ENCODE measurements around the gene PPP1R9A. TPM values are rescaled to one million over a fixed set of nuclear protein-coding genes. Genes with fewer than 3 reads are reported as not detected.

Gene PPP1R9A
- total and polyA plus RNA-seq, 2 donors: 1.4 to 2.2 TPM

- Histone ChIP-seq H3K27ac (ENCODE audit: low read depth in 1 of 2, low read length in 1 of 2) (no peak overlapping the region), H3K36me3 (ENCODE audit: control insufficient read depth in 2 of 2, insufficient read depth in 2 of 2, low read length in 1 of 2) (no peaks in the 10 kb centered on the region), H3K4me1 (ENCODE audit: control insufficient read depth in 2 of 2, insufficient read depth in 2 of 2, low read length in 2 of 2) (no peaks in the 10 kb centered on the region), H3K9me3 (ENCODE audit: control insufficient read depth in 2 of 2, insufficient read depth in 1 of 2, low read length in 1 of 2) (no peaks in the 10 kb centered on the region), H3K27me3 (ENCODE audit: control insufficient read depth in 2 of 2, insufficient read depth in 1 of 2, low read length in 1 of 2) (no peaks in the 10 kb centered on the region), H3K4me3 (ENCODE audit: low read length in 2 of 2) (no peak overlapping the region)
- WGBS: 88% methylated on average over 2 of the region's 2 CpGs
- no peak for DNase-seq (ENCODE audit: low read depth in 6 of 9, low spot score in 9 of 9)
Observed at GRCh38 chr7:94962661-94963060, 55.3 kb downstream of the PPP1R9A start.

- Histone ChIP-seq H3K4me3 (ENCODE audit: low read length in 2 of 2) (no peak overlapping the region), H3K27ac (ENCODE audit: low read depth in 1 of 2, low read length in 1 of 2) (no peak overlapping the region), H3K9me3 (ENCODE audit: control insufficient read depth in 2 of 2, insufficient read depth in 1 of 2, low read length in 1 of 2) (peaks cover 0 to 4% of the 10 kb centered on the region in 2 donors), H3K27me3 (ENCODE audit: control insufficient read depth in 2 of 2, insufficient read depth in 1 of 2, low read length in 1 of 2) (no peaks in the 10 kb centered on the region), H3K36me3 (ENCODE audit: control insufficient read depth in 2 of 2, insufficient read depth in 2 of 2, low read length in 1 of 2) (no peaks in the 10 kb centered on the region), H3K4me1 (ENCODE audit: control insufficient read depth in 2 of 2, insufficient read depth in 2 of 2, low read length in 2 of 2) (no peaks in the 10 kb centered on the region)
- 85% methylated on average over 8 of the region's 8 CpGs for WGBS
- DNase-seq (ENCODE audit: low read depth in 6 of 9, low spot score in 9 of 9): no peak
Observed at GRCh38 chr7:94969434-94970084, 62.2 kb downstream of the PPP1R9A start.

- no peak overlapping the region for H3K27ac ChIP-seq (ENCODE audit: low read depth in 1 of 2, low read length in 1 of 2)
- no peaks in the 10 kb centered on the region for H3K27me3 ChIP-seq (ENCODE audit: control insufficient read depth in 2 of 2, insufficient read depth in 1 of 2, low read length in 1 of 2)
- no peaks in the 10 kb centered on the region for H3K36me3 ChIP-seq (ENCODE audit: control insufficient read depth in 2 of 2, insufficient read depth in 2 of 2, low read length in 1 of 2)
- no peak overlapping the region for H3K4me3 ChIP-seq (ENCODE audit: low read length in 2 of 2)
- H3K4me1 ChIP-seq (ENCODE audit: control insufficient read depth in 2 of 2, insufficient read depth in 2 of 2, low read length in 2 of 2): no peaks in the 10 kb centered on the region
- no peak for DNase-seq (ENCODE audit: low read depth in 6 of 9, low spot score in 9 of 9)
- H3K9me3 ChIP-seq (ENCODE audit: control insufficient read depth in 2 of 2, insufficient read depth in 1 of 2, low read length in 1 of 2): peaks cover 0 to 4% of the 10 kb centered on the region in 2 donors
- WGBS: 95% methylated on average over 7 of the region's 7 CpGs
Observed at GRCh38 chr7:94970085-94970576, 62.7 kb downstream of the PPP1R9A start.

- no peaks in the 10 kb centered on the region for H3K4me1 ChIP-seq (ENCODE audit: control insufficient read depth in 2 of 2, insufficient read depth in 2 of 2, low read length in 2 of 2)
- 95% methylated on average over 4 of the region's 4 CpGs for WGBS
- H3K27ac ChIP-seq (ENCODE audit: low read depth in 1 of 2, low read length in 1 of 2): no peak overlapping the region
- no peak overlapping the region for H3K4me3 ChIP-seq (ENCODE audit: low read length in 2 of 2)
- no peaks in the 10 kb centered on the region for H3K27me3 ChIP-seq (ENCODE audit: control insufficient read depth in 2 of 2, insufficient read depth in 1 of 2, low read length in 1 of 2)
- no peaks in the 10 kb centered on the region for H3K36me3 ChIP-seq (ENCODE audit: control insufficient read depth in 2 of 2, insufficient read depth in 2 of 2, low read length in 1 of 2)
- no peak for DNase-seq (ENCODE audit: low read depth in 6 of 9, low spot score in 9 of 9)
- H3K9me3 ChIP-seq (ENCODE audit: control insufficient read depth in 2 of 2, insufficient read depth in 1 of 2, low read length in 1 of 2): peaks cover 0 to 4% of the 10 kb centered on the region in 2 donors
Observed at GRCh38 chr7:94971051-94971867, 63.9 kb downstream of the PPP1R9A start.

- H3K27me3 ChIP-seq (ENCODE audit: control insufficient read depth in 2 of 2, insufficient read depth in 1 of 2, low read length in 1 of 2): no peaks in the 10 kb centered on the region
- DNase-seq (ENCODE audit: low read depth in 6 of 9, low spot score in 9 of 9): no peak
- H3K9me3 ChIP-seq (ENCODE audit: control insufficient read depth in 2 of 2, insufficient read depth in 1 of 2, low read length in 1 of 2): peaks cover 0 to 4% of the 10 kb centered on the region in 2 donors
- H3K36me3 ChIP-seq (ENCODE audit: control insufficient read depth in 2 of 2, insufficient read depth in 2 of 2, low read length in 1 of 2): no peaks in the 10 kb centered on the region
- no peak overlapping the region for H3K4me3 ChIP-seq (ENCODE audit: low read length in 2 of 2)
- WGBS: 92% methylated on average over 2 of the region's 2 CpGs
- H3K27ac ChIP-seq (ENCODE audit: low read depth in 1 of 2, low read length in 1 of 2): no peak overlapping the region
- no peaks in the 10 kb centered on the region for H3K4me1 ChIP-seq (ENCODE audit: control insufficient read depth in 2 of 2, insufficient read depth in 2 of 2, low read length in 2 of 2)
Observed at GRCh38 chr7:94972296-94972695, 64.9 kb downstream of the PPP1R9A start.

GRCh38 chr7:94973844-94974243 lies 66.5 kb downstream of the PPP1R9A start:
- Histone ChIP-seq H3K36me3 (ENCODE audit: control insufficient read depth in 2 of 2, insufficient read depth in 2 of 2, low read length in 1 of 2) (no peaks in the 10 kb centered on the region), H3K27me3 (ENCODE audit: control insufficient read depth in 2 of 2, insufficient read depth in 1 of 2, low read length in 1 of 2) (no peaks in the 10 kb centered on the region), H3K4me1 (ENCODE audit: control insufficient read depth in 2 of 2, insufficient read depth in 2 of 2, low read length in 2 of 2) (no peaks in the 10 kb centered on the region), H3K4me3 (ENCODE audit: low read length in 2 of 2) (no peak overlapping the region), H3K9me3 (ENCODE audit: control insufficient read depth in 2 of 2, insufficient read depth in 1 of 2, low read length in 1 of 2) (peaks cover 0 to 4% of the 10 kb centered on the region in 2 donors), H3K27ac (ENCODE audit: low read depth in 1 of 2, low read length in 1 of 2) (no peak overlapping the region)
- 96% methylated on average over 3 of the region's 3 CpGs for WGBS
- DNase-seq (ENCODE audit: low read depth in 6 of 9, low spot score in 9 of 9): no peak

- no peak for DNase-seq (ENCODE audit: low read depth in 6 of 9, low spot score in 9 of 9)
- Histone ChIP-seq H3K27me3 (ENCODE audit: control insufficient read depth in 2 of 2, insufficient read depth in 1 of 2, low read length in 1 of 2) (no peaks in the 10 kb centered on the region), H3K4me3 (ENCODE audit: low read length in 2 of 2) (no peak overlapping the region), H3K27ac (ENCODE audit: low read depth in 1 of 2, low read length in 1 of 2) (no peak overlapping the region), H3K36me3 (ENCODE audit: control insufficient read depth in 2 of 2, insufficient read depth in 2 of 2, low read length in 1 of 2) (no peaks in the 10 kb centered on the region), H3K4me1 (ENCODE audit: control insufficient read depth in 2 of 2, insufficient read depth in 2 of 2, low read length in 2 of 2) (no peaks in the 10 kb centered on the region), H3K9me3 (ENCODE audit: control insufficient read depth in 2 of 2, insufficient read depth in 1 of 2, low read length in 1 of 2) (peaks cover 0 to 4% of the 10 kb centered on the region in 2 donors)
- WGBS: 92% methylated on average over 4 of the region's 4 CpGs
Observed at GRCh38 chr7:94974423-94974822, 67.0 kb downstream of the PPP1R9A start.

- H3K4me3 ChIP-seq (ENCODE audit: low read length in 2 of 2): no peak overlapping the region
- H3K9me3 ChIP-seq (ENCODE audit: control insufficient read depth in 2 of 2, insufficient read depth in 1 of 2, low read length in 1 of 2): no peaks in the 10 kb centered on the region
- no peaks in the 10 kb centered on the region for H3K27me3 ChIP-seq (ENCODE audit: control insufficient read depth in 2 of 2, insufficient read depth in 1 of 2, low read length in 1 of 2)
- H3K36me3 ChIP-seq (ENCODE audit: control insufficient read depth in 2 of 2, insufficient read depth in 2 of 2, low read length in 1 of 2): no peaks in the 10 kb centered on the region
- H3K4me1 ChIP-seq (ENCODE audit: control insufficient read depth in 2 of 2, insufficient read depth in 2 of 2, low read length in 2 of 2): no peaks in the 10 kb centered on the region
- no peak for DNase-seq (ENCODE audit: low read depth in 6 of 9, low spot score in 9 of 9)
- H3K27ac ChIP-seq (ENCODE audit: low read depth in 1 of 2, low read length in 1 of 2): no peak overlapping the region
Observed at GRCh38 chr7:94975336-94975735, 67.9 kb downstream of the PPP1R9A start.

GRCh38 chr7:94980418-94981142 lies 73.2 kb downstream of the PPP1R9A start:
- no peak for DNase-seq (ENCODE audit: low read depth in 6 of 9, low spot score in 9 of 9)
- no peak overlapping the region for H3K4me3 ChIP-seq (ENCODE audit: low read length in 2 of 2)
- H3K27me3 ChIP-seq (ENCODE audit: control insufficient read depth in 2 of 2, insufficient read depth in 1 of 2, low read length in 1 of 2): no peaks in the 10 kb centered on the region
- peaks cover 0 to 3% of the 10 kb centered on the region in 2 donors for H3K9me3 ChIP-seq (ENCODE audit: control insufficient read depth in 2 of 2, insufficient read depth in 1 of 2, low read length in 1 of 2)
- H3K36me3 ChIP-seq (ENCODE audit: control insufficient read depth in 2 of 2, insufficient read depth in 2 of 2, low read length in 1 of 2): no peaks in the 10 kb centered on the region
- H3K27ac ChIP-seq (ENCODE audit: low read depth in 1 of 2, low read length in 1 of 2): no peak overlapping the region
- WGBS: 98% methylated on average over 6 of the region's 6 CpGs
- no peaks in the 10 kb centered on the region for H3K4me1 ChIP-seq (ENCODE audit: control insufficient read depth in 2 of 2, insufficient read depth in 2 of 2, low read length in 2 of 2)

All from thymus (tissue), 11 donors.